HepG2 (cell line): ENCODE data around the gene SNN. TPM values are rescaled to one million over a fixed set of nuclear protein-coding genes. Genes with fewer than 3 reads are reported as not detected.

Source experiments
- ATAC-seq: fragments of 200-7000 bp; cut with Tn5 transposase; 3 replicates; pipeline ENCODE4 v1.9.1; 2020; ENCODE audit warnings: mild to moderate bottlenecking, moderate library complexity
- BruUV-seq: library from RNA; stranded (reverse); fragments of 400-500 nt; replicated peaks from 2 replicates; lab custom pipeline; 2021; lab: Mats Ljungman, UMichigan
- CTCF ChIA-PET: fragments of 300-600 bp; formaldehyde crosslinking; extraction: SDS; loops from one replicate; lab custom pipeline; 2021; ENCODE audit warnings: low total read pairs, inconsistent platforms, low intra/inter-chr PET ratio; lab: Yijun Ruan, JAX
- POLR2A ChIA-PET: fragments of 350-600 bp; sonication (Branson Sonifier 250); formaldehyde crosslinking; loops from one replicate; lab custom pipeline; 2020; ENCODE audit warnings: antibody characterized with exemption, inconsistent platforms; lab: Yijun Ruan, JAX
- DNase-seq: peaks from one replicate; pipeline ENCODE4 v3.0.0-alpha.2; 2015; ENCODE audit warnings: low spot score
- FAIRE-seq: peaks from 3 replicates; lab custom pipeline; 2011; peaks lifted over from hg19 to GRCh38; lab: Jason Lieb, UNC
- H2AFZ ChIP-seq: one replicate; pipeline ENCODE4 v1.6.1; 2011; ENCODE audit warnings: low read length, inconsistent platforms
- H3K27ac ChIP-seq: fragments of 300-600 bp; 3 replicates; pipeline ENCODE4 v1.8.0; 2011; ENCODE audit warnings: mixed run types, mild to moderate bottlenecking, mixed read lengths, low read length, inconsistent platforms; ENCODE audit not compliant: insufficient read depth; ENCODE audit errors: extremely low read length
- H3K27me3 ChIP-seq, 2 experiments: fragments of 200-600 bp in 1 of 2; 2 replicates in 1 of 2; 3 replicates in 1 of 2; pipeline versions ENCODE4 v1.6.0 to v1.8.0; 2011; ENCODE audit warnings: low read length in 2 of 2, mild to moderate bottlenecking in 2 of 2, moderate library complexity in 2 of 2, inconsistent platforms in 1 of 2; ENCODE audit not compliant: insufficient read depth in 2 of 2, control insufficient read depth in 1 of 2
- H3K36me3 ChIP-seq, 2 experiments: fragments of 200-600 bp in 1 of 2; replicated peaks in 1 of 2; 2 replicates in 1 of 2; 3 replicates in 1 of 2; pipeline versions ENCODE4 v1.5.1 to v1.8.0; 2011; ENCODE audit warnings: low read length in 2 of 2, inconsistent platforms in 1 of 2; ENCODE audit not compliant: insufficient read depth in 2 of 2, control insufficient read depth in 1 of 2
- H3K4me1 ChIP-seq: 2 replicates; pipeline ENCODE4 v1.5.1; 2012; ENCODE audit warnings: low read length, inconsistent platforms; ENCODE audit not compliant: insufficient read depth
- H3K4me2 ChIP-seq: 2 replicates; pipeline ENCODE4 v1.6.0; 2011; ENCODE audit warnings: low read depth, low read length, inconsistent platforms
- H3K4me3 ChIP-seq, 3 experiments: fragments of 200-600 bp in 1 of 3; sonication (generic), shearing (Covaris generic) in 1 of 3; replicated peaks in 1 of 3; 2 replicates each; pipeline ENCODE4 v1.5.1; 2011 to 2016; ENCODE audit warnings: low read length in 3 of 3, inconsistent platforms in 2 of 3, low read depth in 2 of 3, mild to moderate bottlenecking in 2 of 3, control low read depth in 1 of 3, mixed read lengths in 1 of 3; ENCODE audit not compliant: insufficient read depth in 1 of 3
- H3K79me2 ChIP-seq: one replicate; pipeline ENCODE4 v1.6.1; 2011; ENCODE audit warnings: low read length, inconsistent platforms; ENCODE audit not compliant: insufficient read depth
- H3K9ac ChIP-seq: 2 replicates; pipeline ENCODE4 v1.6.0; 2011; ENCODE audit warnings: mild to moderate bottlenecking, low read depth, low read length, inconsistent platforms; ENCODE audit not compliant: insufficient read depth
- H3K9me3 ChIP-seq: 2 replicates; pipeline ENCODE4 v1.5.1; 2012; ENCODE audit warnings: mild to moderate bottlenecking, low read length
- H4K20me1 ChIP-seq: 2 replicates; pipeline ENCODE4 v1.6.0; 2011; ENCODE audit warnings: inconsistent platforms, mild to moderate bottlenecking, low read length, moderate library complexity; ENCODE audit not compliant: insufficient read depth
- CREB1 ChIP-seq, 2 experiments: fragments of 450-650 bp in 1 of 2; IDR thresholded peaks; 2 replicates each; pipeline ENCODE4 v1.6.1; 2016 to 2017; ENCODE audit warnings: control low read depth in 1 of 2, mild to moderate bottlenecking in 1 of 2, missing compliant biosample characterization in 1 of 2, missing genetic modification characterization in 1 of 2
- MEF2D ChIP-seq: sonication (generic); formaldehyde crosslinking; IDR thresholded peaks from 2 replicates; pipeline ENCODE4 v1.5.1; 2020; ENCODE audit warnings: mild to moderate bottlenecking, missing genetic modification reagents
- NFKB2 ChIP-seq: sonication (generic); formaldehyde crosslinking; IDR thresholded peaks from 2 replicates; pipeline ENCODE4 v1.4.0; 2020; ENCODE audit warnings: missing genetic modification reagents, borderline replicate concordance
- RERE ChIP-seq: IDR thresholded peaks from 2 replicates; pipeline ENCODE4 v1.6.1; 2016; ENCODE audit warnings: low read depth, missing genetic modification reagents, missing compliant biosample characterization
- RFX5 ChIP-seq: IDR thresholded peaks from 2 replicates; pipeline ENCODE4 v1.6.1; 2011; ENCODE audit warnings: low read depth, low read length, improper control_type of control experiment
- RXRA ChIP-seq: sonication (generic); formaldehyde crosslinking; IDR thresholded peaks from 2 replicates; pipeline ENCODE4 v1.5.1; 2020; ENCODE audit warnings: missing genetic modification reagents
- ZNF788 ChIP-seq: sonication (generic); formaldehyde crosslinking; IDR thresholded peaks from 2 replicates; pipeline ENCODE4 v1.5.0; 2020; ENCODE audit warnings: mild to moderate bottlenecking, missing genetic modification reagents, borderline replicate concordance
- WGBS: methylation state at CpG from one replicate; pipeline ENCODE4 v1.1.6; 2017; ENCODE audit warnings: low lambda C conversion rate; 5-methylcytosine and 5-hydroxymethylcytosine counted together
- in situ Hi-C: cut with HindIII; loops from 2 replicates; pipeline ENCODE4 v1.10.0; 2017; ENCODE audit warnings: low pct_unique_long_range_greater_than_20kb; ENCODE audit not compliant: extremely low pct_ligation_motif_present
- intact Hi-C: fragments of 100-400 bp; cut with micrococcal nuclease; formaldehyde crosslinking; loops from one replicate; pipeline ENCODE4 v1.10.0; 2022; ENCODE audit not compliant: unreplicated experiment
- polyA plus RNA-seq, 8 experiments: library from polyadenylated mRNA; depleted of rRNA in 3 of 8; stranded (reverse) in 7 of 8; unstranded in 1 of 8; fragments of >200 nt; fragmentation: Illumina TruSeq in 4 of 8; extraction: Trizol in 4 of 8; gene quantifications; 2 replicates each; pipeline versions ENCODE4 v1.2.1 to v1.2.3, GENCODE V29; 2011 to 2016; ENCODE audit warnings: low read depth in 4 of 8, missing spikeins in 1 of 8, mixed read lengths in 1 of 8; ENCODE audit not compliant: insufficient read depth in 1 of 8
- total RNA-seq, 5 experiments: library from RNA; depleted of rRNA; stranded (reverse); fragments of >200 nt; fragmentation: Illumina TruSeq; extraction: Trizol; gene quantifications; 2 replicates each; pipeline ENCODE4 v1.2.3, GENCODE V29; 2016; ENCODE audit warnings: low read depth in 1 of 5
- TF ChIP-seq, protein P1 (sequence below): sonication (generic); formaldehyde crosslinking; IDR thresholded peaks from 2 replicates; pipeline ENCODE4 v1.4.0; 2020; ENCODE audit warnings: mild to moderate bottlenecking, missing genetic modification reagents
- TF ChIP-seq, protein P2 (sequence below): sonication (generic); formaldehyde crosslinking; IDR thresholded peaks from 2 replicates; pipeline ENCODE4 v1.4.0; 2020; ENCODE audit warnings: missing genetic modification reagents

The SNN gene
- total and polyA plus RNA-seq, 2 of the 13 experiments (the other 11 are each of a cell fraction or from before 2014, with no cell fraction given) = 5.2 to 8.4 TPM

DNA sequence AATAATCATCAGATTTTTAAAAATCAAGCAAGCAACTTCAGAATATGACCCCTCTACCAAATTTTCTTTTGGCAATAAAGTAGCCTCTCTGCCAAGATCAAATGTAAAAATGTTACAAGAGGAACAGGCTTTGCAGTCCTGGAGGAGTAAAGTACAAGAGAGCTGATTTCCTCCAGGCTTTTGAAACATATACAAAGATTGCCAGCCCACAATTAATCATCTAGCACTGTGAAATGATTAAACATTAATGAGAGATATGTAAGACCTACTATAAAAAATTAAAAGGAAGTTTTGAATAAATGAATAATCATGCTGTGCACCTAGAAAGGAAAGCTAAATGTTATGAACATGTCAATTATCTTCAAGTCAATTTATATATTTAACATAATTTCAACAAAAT, 48.1 kb downstream of the SNN start:
- in situ Hi-C loops (loop anchor here (10.0 kb wide), 1 partner anchor 322 kb away; no protein-coding TSS in a partner anchor), intact Hi-C loops (no loop called here)
- Histone ChIP-seq H3K4me1 (peaks cover 41% of the 10 kb centered on the region), H3K27ac (peak overlapping the region; percentile 34), H3K36me3 (peaks cover 21 to 76% of the 10 kb centered on the region in 2 experiments), H3K9ac (no peak overlapping the region), H3K27me3 (no peaks in the 10 kb centered on the region), H3K79me2 (peaks cover 17% of the 10 kb centered on the region), H4K20me1 (peaks cover 25% of the 10 kb centered on the region; the same call in 1 of the 2 replicates)
- CTCF ChIA-PET = interaction anchor here (1.7 to 3.0 kb wide), 2 partner anchors 184 to 309 kb away, joined by 6 to 33 read pairs; no protein-coding TSS in a partner anchor
- ATAC-seq = no peak
- no TSS peak for BruUV-seq
- TF ChIP-seq CREB1 (IDR thresholded peaks at IDR 0.05) (no peak), CREB1 (CRISPR knock-in tag; IDR thresholded peaks at IDR 0.05) (0 out of 2 replicates have a peak, but pooled peaks have one; percentile 35)
- TF ChIP-seq, protein P1, sequence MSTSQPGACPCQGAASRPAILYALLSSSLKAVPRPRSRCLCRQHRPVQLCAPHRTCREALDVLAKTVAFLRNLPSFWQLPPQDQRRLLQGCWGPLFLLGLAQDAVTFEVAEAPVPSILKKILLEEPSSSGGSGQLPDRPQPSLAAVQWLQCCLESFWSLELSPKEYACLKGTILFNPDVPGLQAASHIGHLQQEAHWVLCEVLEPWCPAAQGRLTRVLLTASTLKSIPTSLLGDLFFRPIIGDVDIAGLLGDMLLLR = no peak
- TF ChIP-seq, all 625 proteins: peak for 1
- no peaks in the 10 kb centered on the region for H3K9me3 ChIP-seq
- H3K4me3 ChIP-seq = no peak overlapping the region
- no peak for FAIRE-seq
- DNase-seq = no peak
- POLR2A ChIA-PET = no interaction called here
- H2AFZ ChIP-seq = no peak overlapping the region
- H3K4me2 ChIP-seq = no peak overlapping the region

DNA sequence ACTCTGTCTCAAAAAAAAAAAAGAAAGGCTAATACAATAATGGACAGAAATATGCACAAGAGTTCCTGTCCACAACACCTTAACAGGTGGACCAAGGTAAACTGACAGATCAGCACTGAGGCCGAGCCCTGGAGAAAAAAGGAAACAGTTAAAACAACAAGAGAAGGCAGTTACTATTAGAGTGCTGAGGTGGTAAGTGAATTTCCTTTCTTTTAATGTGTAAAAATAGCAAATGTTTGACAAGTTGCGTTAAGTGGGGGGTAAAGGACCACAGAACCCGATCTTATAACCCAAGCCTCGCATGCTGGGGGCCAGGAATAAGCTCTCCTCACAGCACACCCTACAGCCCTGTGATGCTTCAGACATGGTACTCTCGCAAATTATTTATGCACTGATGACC, 49.6 kb downstream of the SNN start:
- FAIRE-seq (no peak), ATAC-seq (no peak), DNase-seq (no peak)
- Histone ChIP-seq H3K36me3 (peaks cover 21 to 76% of the 10 kb centered on the region in 2 experiments), H3K27me3 (no peaks in the 10 kb centered on the region), H3K4me2 (no peak overlapping the region), H3K79me2 (peaks cover 11% of the 10 kb centered on the region), H3K9ac (no peak overlapping the region), H3K4me3 (no peak overlapping the region), H4K20me1 (peaks cover 25% of the 10 kb centered on the region; the same call in 1 of the 2 replicates), H3K4me1 (peaks cover 41% of the 10 kb centered on the region), H2AFZ (no peak overlapping the region), H3K27ac (no peak overlapping the region), H3K9me3 (no peaks in the 10 kb centered on the region)
- intact Hi-C loops (no loop called here), in situ Hi-C loops (loop anchor here (10.0 kb wide), 1 partner anchor 323 kb away; no protein-coding TSS in a partner anchor)
- CTCF ChIA-PET = no interaction called here
- POLR2A ChIA-PET = interaction anchor here (0.8 to 2.2 kb wide), 2 partner anchors 25 to 29 kb away, joined by 3 to 9 read pairs; partner anchors contain the start of gene TXNDC11
- WGBS = 93% methylated on average over 5 of the region's 5 CpGs
- BruUV-seq = no TSS peak
- TF ChIP-seq RERE (CRISPR knock-in tag) (no peak), RXRA (no peak), RFX5 (no peak), NFKB2 (CRISPR knock-in tag) (no peak), MEF2D (CRISPR knock-in tag) (no peak), ZNF788 (no peak)
- TF ChIP-seq, protein P2, sequence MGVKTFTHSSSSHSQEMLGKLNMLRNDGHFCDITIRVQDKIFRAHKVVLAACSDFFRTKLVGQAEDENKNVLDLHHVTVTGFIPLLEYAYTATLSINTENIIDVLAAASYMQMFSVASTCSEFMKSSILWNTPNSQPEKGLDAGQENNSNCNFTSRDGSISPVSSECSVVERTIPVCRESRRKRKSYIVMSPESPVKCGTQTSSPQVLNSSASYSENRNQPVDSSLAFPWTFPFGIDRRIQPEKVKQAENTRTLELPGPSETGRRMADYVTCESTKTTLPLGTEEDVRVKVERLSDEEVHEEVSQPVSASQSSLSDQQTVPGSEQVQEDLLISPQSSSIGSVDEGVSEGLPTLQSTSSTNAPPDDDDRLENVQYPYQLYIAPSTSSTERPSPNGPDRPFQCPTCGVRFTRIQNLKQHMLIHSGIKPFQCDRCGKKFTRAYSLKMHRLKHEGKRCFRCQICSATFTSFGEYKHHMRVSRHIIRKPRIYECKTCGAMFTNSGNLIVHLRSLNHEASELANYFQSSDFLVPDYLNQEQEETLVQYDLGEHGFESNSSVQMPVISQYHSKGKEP (CRISPR knock-in tag) = no peak
